Measurements from ENCODE around the gene FRS3.

Gene FRS3

GRCh38 chr6:41724586-41725501 lies 54.9 kb downstream of the FRS3 start:
- no peak overlapping the region for H3K4me3 Mint-ChIP-seq

GRCh38 chr6:41724228-41724580 lies 55.5 kb downstream of the FRS3 start:
- DNase-seq, result no peak
- no peak overlapping the region for H3K4me3 Mint-ChIP-seq
- H3K4me1 Mint-ChIP-seq (ENCODE audit: low read depth), result peaks cover 7% of the 10 kb centered on the region

More at GRCh38 chr6:41724586-41725501, 54.9 kb downstream of the FRS3 start:
- Mint-ChIP-seq H3K27me3 (no peaks in the 10 kb centered on the region), H3K27ac (no peak overlapping the region), H3K9me3 (no peaks in the 10 kb centered on the region), H3K36me3 (ENCODE audit: low read depth) (no peaks in the 10 kb centered on the region), H3K4me1 (ENCODE audit: low read depth) (peaks cover 8% of the 10 kb centered on the region)
- no peak for DNase-seq

GRCh38 chr6:41723530-41724227 lies 56.0 kb downstream of the FRS3 start:
- H3K27ac Mint-ChIP-seq, result no peak overlapping the region
- no peaks in the 10 kb centered on the region for H3K36me3 Mint-ChIP-seq (ENCODE audit: low read depth)
- no peak for DNase-seq
- H3K4me1 Mint-ChIP-seq (ENCODE audit: low read depth), result peaks cover 5% of the 10 kb centered on the region
- H3K4me3 Mint-ChIP-seq, result no peak overlapping the region
- no peaks in the 10 kb centered on the region for H3K9me3 Mint-ChIP-seq
- no peaks in the 10 kb centered on the region for H3K27me3 Mint-ChIP-seq

More at GRCh38 chr6:41724228-41724580, 55.5 kb downstream of the FRS3 start:
- H3K27ac Mint-ChIP-seq, result no peak overlapping the region
- H3K36me3 Mint-ChIP-seq (ENCODE audit: low read depth), result no peaks in the 10 kb centered on the region
- H3K9me3 Mint-ChIP-seq, result no peaks in the 10 kb centered on the region
- no peaks in the 10 kb centered on the region for H3K27me3 Mint-ChIP-seq

GRCh38 chr6:41722969-41723529 lies 56.7 kb downstream of the FRS3 start:
- Mint-ChIP-seq H3K27ac (no peak overlapping the region), H3K4me3 (no peak overlapping the region), H3K9me3 (no peaks in the 10 kb centered on the region), H3K4me1 (ENCODE audit: low read depth) (peaks cover 5% of the 10 kb centered on the region), H3K27me3 (no peaks in the 10 kb centered on the region), H3K36me3 (ENCODE audit: low read depth) (no peaks in the 10 kb centered on the region)
- no peak for DNase-seq

- no peaks in the 10 kb centered on the region for H3K27me3 Mint-ChIP-seq
- H3K9me3 Mint-ChIP-seq, result no peaks in the 10 kb centered on the region
- no peak overlapping the region for H3K27ac Mint-ChIP-seq
- H3K36me3 Mint-ChIP-seq (ENCODE audit: low read depth), result no peaks in the 10 kb centered on the region
- H3K4me1 Mint-ChIP-seq (ENCODE audit: low read depth), result peaks cover 11% of the 10 kb centered on the region
- H3K4me3 Mint-ChIP-seq, result no peak overlapping the region
- DNase-seq, result no peak
Measured at GRCh38 chr6:41721414-41721813, 58.3 kb downstream of the FRS3 start.

GRCh38 chr6:41720783-41721182 lies 58.9 kb downstream of the FRS3 start:
- Mint-ChIP-seq H3K36me3 (ENCODE audit: low read depth) (no peaks in the 10 kb centered on the region), H3K27ac (no peak overlapping the region), H3K4me3 (no peak overlapping the region)

GRCh38 chr6:41720262-41720620 lies 59.5 kb downstream of the FRS3 start:
- H3K4me1 Mint-ChIP-seq (ENCODE audit: low read depth), result peaks cover 20% of the 10 kb centered on the region
- no peak overlapping the region for H3K4me3 Mint-ChIP-seq
- H3K36me3 Mint-ChIP-seq (ENCODE audit: low read depth), result no peaks in the 10 kb centered on the region
- H3K9me3 Mint-ChIP-seq, result no peaks in the 10 kb centered on the region
- H3K27me3 Mint-ChIP-seq, result no peaks in the 10 kb centered on the region
- H3K27ac Mint-ChIP-seq, result peak overlapping the region; percentile 4
- DNase-seq, result no peak

More at GRCh38 chr6:41720783-41721182, 58.9 kb downstream of the FRS3 start:
- H3K9me3 Mint-ChIP-seq, result no peaks in the 10 kb centered on the region
- H3K4me1 Mint-ChIP-seq (ENCODE audit: low read depth), result peaks cover 18% of the 10 kb centered on the region
- DNase-seq, result no peak
- H3K27me3 Mint-ChIP-seq, result no peaks in the 10 kb centered on the region

Data from activated T-cell treated with anti-CD3 and anti-CD28 coated beads, Interleukin-2, amount 50 U/mL, for 24 hours (primary cell).